Cardiac fibroblast (primary cell): ENCODE measurements around the gene CCDC12.

Experiments
- DNase-seq, 2 donors: peaks; one replicate each; pipeline versions ENCODE4 v3.0.0 to v3.0.0-alpha.2; 2010; ENCODE audit warnings: low read depth in 2 of 2
- H3K4me3 ChIP-seq, 2 donors: replicated peaks in 1 of 2; 1 replicate in 1 of 2; 2 replicates in 1 of 2; pipeline ENCODE4 v1.5.1; 2011; ENCODE audit warnings: low read depth in 2 of 2, low read length in 2 of 2, mild to moderate bottlenecking in 2 of 2, moderate library complexity in 1 of 2
- CTCF ChIP-seq: IDR thresholded peaks from one replicate; pipeline ENCODE4 v1.5.1; 2011; ENCODE audit warnings: low read depth, mild to moderate bottlenecking, low read length, inconsistent platforms

Gene CCDC12

GRCh38 chr3:46893146-46893748 lies 83.3 kb downstream of the CCDC12 start:
- no peak for TF ChIP-seq CTCF
- DNase-seq: no peak
- H3K4me3 ChIP-seq: no peak overlapping the region

- peak overlapping the region; percentile 36 to 44 for H3K4me3 ChIP-seq
- DNase-seq: peak; percentile 36 to 76
- no peak for TF ChIP-seq CTCF
These were observed 84.0 kb downstream of the CCDC12 start for GRCh38 chr3:46892285-46893145.

- no peak for DNase-seq
- TF ChIP-seq CTCF: no peak
- H3K4me3 ChIP-seq: no peak overlapping the region
These were observed 85.4 kb downstream of the CCDC12 start for GRCh38 chr3:46891132-46891531.

- DNase-seq: no peak
- no peak for TF ChIP-seq CTCF
- H3K4me3 ChIP-seq: no peak overlapping the region
These were observed 86.4 kb downstream of the CCDC12 start for GRCh38 chr3:46890132-46890531.

- TF ChIP-seq CTCF: no peak
These were observed 87.0 kb downstream of the CCDC12 start for GRCh38 chr3:46889381-46890110.

GRCh38 chr3:46888705-46889104 lies 87.8 kb downstream of the CCDC12 start:
- DNase-seq: no peak
- TF ChIP-seq CTCF: no peak
- no peak overlapping the region for H3K4me3 ChIP-seq

More at GRCh38 chr3:46889381-46890110, 87.0 kb downstream of the CCDC12 start:
- peak in 1 of 2 donors; percentile 28 for DNase-seq
- H3K4me3 ChIP-seq: no peak overlapping the region
